G401.6 (cell line): ENCODE results near the gene COG4.
A peak's percentile ranks its signal among the peaks of the same experiment; 100 is the strongest.
"Not testable (repeated sequence)": the region's sequence is repeated elsewhere in the genome, so short reads cannot be mapped to it uniquely, and the experiment has no call there.

Experiments used
- FAIRE-seq: peaks from 2 replicates; lab custom pipeline; 2012; peaks lifted over from hg19 to GRCh38; lab: Jason Lieb, UNC

The COG4 gene

DNA sequence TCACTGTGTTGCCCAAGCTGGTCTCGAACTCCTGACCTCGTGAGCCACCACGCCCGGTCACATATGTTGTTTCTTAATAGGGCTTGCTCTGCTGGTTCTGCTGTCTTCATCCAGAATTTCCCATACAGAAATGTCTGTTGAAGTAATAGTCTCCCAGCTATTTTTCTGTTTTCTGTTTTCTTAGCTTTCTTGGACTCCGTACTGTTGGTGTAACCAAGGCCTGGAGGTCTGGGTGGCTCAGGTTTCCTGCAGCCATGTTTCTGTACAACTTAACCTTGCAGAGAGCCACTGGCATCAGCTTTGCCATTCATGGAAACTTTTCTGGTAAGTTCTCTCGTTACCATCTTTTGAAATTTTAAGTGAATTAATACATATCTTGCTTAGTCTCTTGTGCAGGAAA is 3.0 kb upstream of the COG4 start:
- FAIRE-seq = no peak

DNA sequence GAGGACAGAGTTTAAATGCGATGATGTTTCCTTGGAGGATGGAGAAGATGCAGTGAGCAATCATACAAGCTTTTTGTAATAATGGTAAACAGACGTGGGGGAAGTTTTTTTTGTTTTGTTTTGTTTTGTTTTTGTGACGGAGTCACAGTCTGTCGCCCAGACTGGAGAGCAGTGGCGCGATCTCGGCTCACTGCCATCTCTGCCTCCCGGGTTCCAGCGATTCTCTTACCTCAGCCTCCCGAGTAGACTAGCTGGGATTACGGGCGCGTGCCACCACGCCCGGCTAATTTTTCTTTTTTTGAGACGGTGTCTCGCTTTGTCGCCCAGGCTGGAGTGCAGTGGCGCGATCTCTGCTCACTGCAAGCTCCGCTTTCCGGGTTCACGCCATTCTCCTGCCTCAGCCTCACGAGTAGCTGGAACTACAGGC is 1.1 kb upstream of the COG4 start:
- FAIRE-seq = not testable (repeated sequence)

DNA sequence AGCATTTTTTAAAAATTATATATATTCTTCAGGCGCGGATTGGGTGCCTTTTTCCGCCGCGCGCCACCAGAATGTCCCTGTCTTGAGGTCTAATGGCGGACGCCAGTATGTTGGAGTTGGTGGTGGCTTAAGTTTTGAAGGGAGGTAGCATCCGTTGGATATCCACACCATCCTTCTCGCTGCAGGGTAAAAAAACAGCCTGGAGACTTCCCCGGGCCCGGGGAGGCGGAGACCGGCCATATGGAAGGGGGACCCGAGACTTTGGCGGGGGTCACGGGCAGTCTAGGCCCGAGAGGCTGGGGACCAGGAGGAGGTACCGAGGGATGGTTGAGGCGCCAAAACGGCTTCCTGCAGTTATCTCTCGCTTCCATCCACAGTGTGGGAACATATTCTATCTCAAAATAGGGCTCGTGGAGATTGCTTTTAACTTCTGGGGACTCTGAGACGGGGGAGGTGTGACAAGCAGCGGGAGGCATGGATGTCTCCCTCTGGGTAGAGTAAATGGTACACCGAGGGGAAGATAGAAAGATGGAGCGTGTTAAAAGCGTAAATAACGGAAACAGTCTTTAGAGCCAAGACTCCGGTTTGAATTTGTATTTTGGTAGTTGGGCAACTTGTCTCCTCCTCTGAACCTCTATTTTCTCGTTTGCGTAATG is 517 bp upstream of the COG4 start, which contains the start of gene SF3B3:
Gene SF3B3, plus strand, starts transcription at position 74 of the 656 bp plus-strand sequence. CDS start 2,841 bp downstream, outside the sequence.
- FAIRE-seq = no peak

DNA sequence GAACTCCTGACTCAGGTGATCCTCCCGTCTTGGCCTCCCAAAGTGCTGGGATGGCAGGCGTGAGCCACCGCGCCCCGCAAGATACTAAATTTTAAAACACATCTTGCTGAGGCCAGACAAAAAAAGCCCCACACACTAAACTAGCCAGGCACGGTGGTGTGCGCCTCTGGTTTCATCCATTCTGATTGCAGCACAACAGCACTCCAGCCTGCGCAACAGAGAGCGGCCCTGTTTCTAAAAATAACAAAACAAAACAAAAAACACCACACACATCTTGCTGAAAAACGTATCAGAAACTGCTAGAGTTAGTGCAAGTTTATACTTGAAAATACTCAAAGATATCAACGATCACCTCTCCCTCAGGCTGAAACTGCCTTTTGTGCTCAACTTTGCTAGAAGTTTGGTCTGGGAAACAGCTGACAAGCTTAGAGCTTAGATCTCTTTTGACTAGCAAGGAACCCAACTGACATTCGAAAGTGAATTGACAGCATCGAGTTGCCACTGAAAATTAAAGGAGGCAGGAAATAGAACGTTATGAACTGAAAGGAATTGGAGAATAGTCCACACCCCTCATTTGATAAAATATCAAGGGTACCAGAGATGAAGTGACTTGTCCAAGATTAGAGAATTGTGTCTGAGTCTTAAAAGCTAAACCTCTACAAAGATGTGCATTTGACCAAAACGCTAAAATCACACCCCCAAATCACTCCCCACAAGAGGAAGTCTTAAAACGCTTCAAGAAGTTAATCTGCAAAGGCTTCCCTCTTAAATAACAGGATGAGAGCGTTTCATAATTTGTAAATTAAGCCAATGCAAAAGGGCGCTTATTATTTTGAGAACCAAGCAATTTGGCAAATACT is 908 bp downstream of the COG4 start:
- no peak for FAIRE-seq

DNA sequence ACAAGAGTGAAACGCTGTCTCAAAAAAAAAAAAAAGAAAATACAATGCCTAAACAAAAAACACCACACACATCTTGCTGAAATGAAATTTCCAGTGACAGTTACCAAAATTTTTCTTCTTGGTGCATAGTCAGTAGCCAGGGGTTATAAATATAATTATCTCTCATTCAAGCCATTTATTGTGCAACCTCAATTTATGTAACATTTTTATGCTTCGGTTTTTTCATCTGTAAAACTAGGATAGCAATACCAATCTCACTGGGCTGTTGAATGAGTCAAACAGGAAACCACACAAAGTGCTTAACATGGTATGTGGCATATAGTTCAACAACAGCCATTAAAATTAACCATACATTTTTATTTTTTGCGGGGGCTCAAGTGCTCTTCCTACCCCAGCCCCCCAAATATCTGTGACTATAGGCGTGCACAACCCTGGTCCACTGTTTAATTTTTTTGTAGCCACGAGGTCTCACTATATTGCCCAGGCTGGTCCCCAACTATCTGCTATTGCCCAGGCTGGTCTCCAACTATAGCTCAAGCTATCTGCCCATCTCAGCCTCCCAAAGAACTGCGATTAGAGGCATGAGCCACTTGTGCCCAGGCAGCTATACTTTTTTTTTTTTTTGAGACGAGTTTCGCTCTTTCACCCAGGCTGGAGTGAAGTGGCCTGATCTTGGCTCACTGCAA is 2.6 kb downstream of the COG4 start:
- FAIRE-seq = no peak

DNA sequence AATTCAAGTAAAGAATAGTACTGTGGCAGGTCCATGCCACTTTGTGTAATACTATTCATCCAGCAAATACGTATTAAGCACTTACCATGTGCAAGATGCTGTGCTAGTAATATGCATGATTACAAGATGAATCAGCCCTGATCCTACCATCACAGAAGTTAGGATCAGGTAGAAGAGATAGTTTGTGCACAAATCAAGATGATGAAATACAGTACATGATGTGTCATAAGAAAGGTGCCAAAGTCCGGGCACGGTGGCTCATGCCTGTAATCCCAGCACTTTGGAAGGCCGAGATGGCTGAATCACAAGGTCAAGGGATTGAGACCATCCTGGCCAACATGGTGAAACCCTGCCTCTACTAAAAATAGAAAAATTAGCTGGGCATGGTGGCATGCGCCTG is 10.9 kb downstream of the COG4 start:
- FAIRE-seq = no peak

DNA sequence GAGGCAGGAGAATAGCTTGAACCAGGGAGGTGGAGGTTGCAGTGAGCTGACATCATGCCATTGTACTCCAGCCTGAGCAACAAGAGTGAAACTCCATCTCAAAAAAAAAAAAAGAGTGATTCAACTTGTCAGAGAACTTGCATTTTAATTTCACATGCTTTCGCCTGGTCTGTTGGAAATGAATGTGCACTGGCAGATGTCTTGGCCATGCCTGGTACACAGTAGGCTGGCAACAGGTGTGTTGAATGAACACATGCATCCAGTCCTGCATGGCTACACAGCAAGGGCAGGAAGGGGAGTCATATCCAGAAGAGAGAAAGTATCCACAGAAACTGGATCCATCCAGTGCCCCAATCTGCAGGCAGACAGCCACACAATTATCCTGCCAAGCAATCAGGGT is 11.5 kb downstream of the COG4 start:
- no peak for FAIRE-seq

GRCh38 chr16:70510216-70510615 is 13.1 kb downstream of the COG4 start:
- FAIRE-seq = no peak

GRCh38 chr16:70508752-70509151 is 14.6 kb downstream of the COG4 start:
- FAIRE-seq = peak; percentile 15

GRCh38 chr16:70496513-70496912 is 26.8 kb downstream of the COG4 start:
- FAIRE-seq = no peak

GRCh38 chr16:70495425-70496182 is 27.8 kb downstream of the COG4 start:
- FAIRE-seq = no peak

- no peak for FAIRE-seq
These were observed 28.6 kb downstream of the COG4 start for GRCh38 chr16:70494777-70495176.

GRCh38 chr16:70494202-70494770 is 29.1 kb downstream of the COG4 start:
- no peak for FAIRE-seq

- no peak for FAIRE-seq
These were observed 29.6 kb downstream of the COG4 start for GRCh38 chr16:70493802-70494201.

- no peak for FAIRE-seq
These were observed 33.1 kb downstream of the COG4 start for GRCh38 chr16:70490261-70490660.

DNA sequence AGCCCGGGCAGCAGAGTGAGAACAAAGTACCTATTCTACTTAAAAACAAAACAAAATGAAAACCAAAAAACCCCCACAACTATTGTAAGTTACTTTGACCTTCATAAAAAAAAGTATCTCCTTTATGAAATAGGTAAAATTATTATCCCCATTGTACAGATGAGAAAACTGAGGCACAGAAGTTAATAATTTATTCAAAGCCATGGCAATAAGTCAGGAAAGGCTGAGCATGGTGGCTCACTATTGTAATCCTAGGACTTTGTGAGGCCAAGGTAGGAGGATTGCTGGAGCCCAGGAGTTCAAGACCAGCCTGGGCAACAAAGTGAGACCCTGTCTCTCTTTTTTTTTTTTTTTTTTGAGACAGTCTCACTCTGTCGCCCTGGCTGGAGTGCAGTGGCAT is 38.5 kb downstream of the COG4 start:
- no peak for FAIRE-seq

DNA sequence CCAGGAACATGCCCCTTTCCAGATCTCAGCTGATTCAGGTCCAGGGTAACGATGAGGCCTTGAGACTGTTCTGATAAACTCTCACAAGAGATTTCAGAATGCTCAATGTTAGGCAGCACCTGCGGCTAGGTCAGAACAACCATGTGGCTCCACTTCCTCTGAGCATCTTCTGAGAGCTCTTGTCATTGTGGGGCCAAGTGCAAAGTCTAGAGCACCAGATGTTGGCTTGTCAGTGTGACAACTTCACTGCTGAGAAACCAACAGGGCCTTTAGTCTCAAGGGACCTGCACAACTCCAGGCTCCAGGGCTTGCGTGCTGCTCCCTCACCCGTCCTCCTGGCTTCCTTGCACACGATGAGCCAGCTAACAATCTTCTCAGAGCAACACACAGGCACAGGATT is 39.9 kb downstream of the COG4 start:
- FAIRE-seq = no peak

DNA sequence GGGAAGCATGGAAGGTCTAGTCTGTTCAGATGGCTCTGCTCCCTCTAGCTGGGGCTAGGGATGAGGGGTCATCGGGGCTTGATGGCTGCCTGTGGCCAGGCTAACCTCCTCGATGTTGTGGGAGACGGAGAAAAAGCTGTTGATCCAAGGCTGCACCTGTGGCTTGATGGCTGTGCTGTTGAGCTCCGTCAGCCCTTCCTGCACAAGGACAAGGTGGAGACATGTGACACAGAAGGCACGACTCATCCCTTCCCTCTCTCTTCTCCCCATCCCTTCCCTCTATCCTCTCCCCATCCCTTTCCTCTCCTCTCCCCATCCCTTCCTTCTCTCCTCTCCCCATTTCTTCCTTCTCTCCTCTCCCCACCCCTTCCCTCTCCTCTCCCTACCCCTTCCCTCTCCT is 40.7 kb downstream of the COG4 start:
- FAIRE-seq = no peak

GRCh38 chr16:70481929-70482536 is 41.3 kb downstream of the COG4 start:
- FAIRE-seq = no peak

- no peak for FAIRE-seq
These were observed 42.9 kb downstream of the COG4 start for GRCh38 chr16:70480127-70481105.
